ENCODE measurements around the gene MARCKS.

Gene MARCKS

GRCh38 chr6:113884011-113884410 is 26.9 kb downstream of the MARCKS start:
- Histone ChIP-seq H3K9ac (ENCODE audit: low read length) (no peak overlapping the region), H3K9me3 (ENCODE audit: low read length) (no peaks in the 10 kb centered on the region), H3K36me3 (ENCODE audit: insufficient read depth, low read length) (no peaks in the 10 kb centered on the region), H3K4me3 (ENCODE audit: low read depth, low read length, poor library complexity, severe bottlenecking) (no peak overlapping the region), H3K4me2 (ENCODE audit: low read length) (no peak overlapping the region), H3K27me3 (ENCODE audit: insufficient read depth, low read length) (no peaks in the 10 kb centered on the region), H3K79me2 (ENCODE audit: insufficient read depth, low read length) (no peaks in the 10 kb centered on the region), H3K9me2 (ENCODE audit: low read depth, low read length) (no peaks in the 10 kb centered on the region), H2AFZ (ENCODE audit: low read length) (no peak overlapping the region), H3K4me1 (ENCODE audit: insufficient read depth, low read length, severe bottlenecking) (no peaks in the 10 kb centered on the region), H3K27ac (ENCODE audit: low read depth, low read length, poor library complexity, severe bottlenecking) (no peak overlapping the region), H3F3A (ENCODE audit: insufficient read depth, low read length) (no peaks in the 10 kb centered on the region), H4K20me1 (ENCODE audit: insufficient read depth, low read length) (no peaks in the 10 kb centered on the region)
- TF ChIP-seq, protein P1, sequence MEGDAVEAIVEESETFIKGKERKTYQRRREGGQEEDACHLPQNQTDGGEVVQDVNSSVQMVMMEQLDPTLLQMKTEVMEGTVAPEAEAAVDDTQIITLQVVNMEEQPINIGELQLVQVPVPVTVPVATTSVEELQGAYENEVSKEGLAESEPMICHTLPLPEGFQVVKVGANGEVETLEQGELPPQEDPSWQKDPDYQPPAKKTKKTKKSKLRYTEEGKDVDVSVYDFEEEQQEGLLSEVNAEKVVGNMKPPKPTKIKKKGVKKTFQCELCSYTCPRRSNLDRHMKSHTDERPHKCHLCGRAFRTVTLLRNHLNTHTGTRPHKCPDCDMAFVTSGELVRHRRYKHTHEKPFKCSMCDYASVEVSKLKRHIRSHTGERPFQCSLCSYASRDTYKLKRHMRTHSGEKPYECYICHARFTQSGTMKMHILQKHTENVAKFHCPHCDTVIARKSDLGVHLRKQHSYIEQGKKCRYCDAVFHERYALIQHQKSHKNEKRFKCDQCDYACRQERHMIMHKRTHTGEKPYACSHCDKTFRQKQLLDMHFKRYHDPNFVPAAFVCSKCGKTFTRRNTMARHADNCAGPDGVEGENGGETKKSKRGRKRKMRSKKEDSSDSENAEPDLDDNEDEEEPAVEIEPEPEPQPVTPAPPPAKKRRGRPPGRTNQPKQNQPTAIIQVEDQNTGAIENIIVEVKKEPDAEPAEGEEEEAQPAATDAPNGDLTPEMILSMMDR (IDR thresholded peaks at IDR 0.05; ENCODE audit: low read length): no peak
- no peak for TF ChIP-seq EZH2 (IDR thresholded peaks at IDR 0.05; ENCODE audit: borderline replicate concordance, low read length)

- Histone ChIP-seq H2AFZ (ENCODE audit: low read length) (no peak overlapping the region), H3K27ac (ENCODE audit: low read depth, low read length, poor library complexity, severe bottlenecking) (no peak overlapping the region), H3K27me3 (ENCODE audit: insufficient read depth, low read length) (no peaks in the 10 kb centered on the region), H4K20me1 (ENCODE audit: insufficient read depth, low read length) (no peaks in the 10 kb centered on the region), H3K36me3 (ENCODE audit: insufficient read depth, low read length) (no peaks in the 10 kb centered on the region), H3K9me2 (ENCODE audit: low read depth, low read length) (no peaks in the 10 kb centered on the region), H3K4me1 (ENCODE audit: insufficient read depth, low read length, severe bottlenecking) (no peaks in the 10 kb centered on the region), H3K79me2 (ENCODE audit: insufficient read depth, low read length) (no peaks in the 10 kb centered on the region), H3K4me2 (ENCODE audit: low read length) (no peak overlapping the region), H3F3A (ENCODE audit: insufficient read depth, low read length) (no peaks in the 10 kb centered on the region), H3K9me3 (ENCODE audit: low read length) (no peaks in the 10 kb centered on the region), H3K4me3 (ENCODE audit: low read depth, low read length, poor library complexity, severe bottlenecking) (no peak overlapping the region), H3K9ac (ENCODE audit: low read length) (no peak overlapping the region)
- TF ChIP-seq, protein P1 (IDR thresholded peaks at IDR 0.05; ENCODE audit: low read length): no peak
- no peak for TF ChIP-seq EZH2 (IDR thresholded peaks at IDR 0.05; ENCODE audit: borderline replicate concordance, low read length)
Measured at GRCh38 chr6:113886512-113886911, 29.4 kb downstream of the MARCKS start.

- no peak overlapping the region for H2AFZ ChIP-seq (ENCODE audit: low read length)
- TF ChIP-seq, protein P1 (IDR thresholded peaks at IDR 0.05; ENCODE audit: low read length): no peak
- TF ChIP-seq EZH2 (IDR thresholded peaks at IDR 0.05; ENCODE audit: borderline replicate concordance, low read length): no peak
- H3K4me3 ChIP-seq (ENCODE audit: low read depth, low read length, poor library complexity, severe bottlenecking): no peak overlapping the region
- H4K20me1 ChIP-seq (ENCODE audit: insufficient read depth, low read length): no peaks in the 10 kb centered on the region
- no peaks in the 10 kb centered on the region for H3K27me3 ChIP-seq (ENCODE audit: insufficient read depth, low read length)
- H3K79me2 ChIP-seq (ENCODE audit: insufficient read depth, low read length): no peaks in the 10 kb centered on the region
- no peak overlapping the region for H3K9ac ChIP-seq (ENCODE audit: low read length)
- H3K36me3 ChIP-seq (ENCODE audit: insufficient read depth, low read length): no peaks in the 10 kb centered on the region
- H3K4me2 ChIP-seq (ENCODE audit: low read length): no peak overlapping the region
- H3K9me2 ChIP-seq (ENCODE audit: low read depth, low read length): no peaks in the 10 kb centered on the region
- H3F3A ChIP-seq (ENCODE audit: insufficient read depth, low read length): no peaks in the 10 kb centered on the region
- no peaks in the 10 kb centered on the region for H3K4me1 ChIP-seq (ENCODE audit: insufficient read depth, low read length, severe bottlenecking)
- no peak overlapping the region for H3K27ac ChIP-seq (ENCODE audit: low read depth, low read length, poor library complexity, severe bottlenecking)
- H3K9me3 ChIP-seq (ENCODE audit: low read length): no peaks in the 10 kb centered on the region
Measured at GRCh38 chr6:113888493-113888892, 31.3 kb downstream of the MARCKS start.
